ENCODE data around the gene BTNL8.

BTNL8 gene, protein sequence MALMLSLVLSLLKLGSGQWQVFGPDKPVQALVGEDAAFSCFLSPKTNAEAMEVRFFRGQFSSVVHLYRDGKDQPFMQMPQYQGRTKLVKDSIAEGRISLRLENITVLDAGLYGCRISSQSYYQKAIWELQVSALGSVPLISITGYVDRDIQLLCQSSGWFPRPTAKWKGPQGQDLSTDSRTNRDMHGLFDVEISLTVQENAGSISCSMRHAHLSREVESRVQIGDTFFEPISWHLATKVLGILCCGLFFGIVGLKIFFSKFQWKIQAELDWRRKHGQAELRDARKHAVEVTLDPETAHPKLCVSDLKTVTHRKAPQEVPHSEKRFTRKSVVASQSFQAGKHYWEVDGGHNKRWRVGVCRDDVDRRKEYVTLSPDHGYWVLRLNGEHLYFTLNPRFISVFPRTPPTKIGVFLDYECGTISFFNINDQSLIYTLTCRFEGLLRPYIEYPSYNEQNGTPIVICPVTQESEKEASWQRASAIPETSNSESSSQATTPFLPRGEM

DNA sequence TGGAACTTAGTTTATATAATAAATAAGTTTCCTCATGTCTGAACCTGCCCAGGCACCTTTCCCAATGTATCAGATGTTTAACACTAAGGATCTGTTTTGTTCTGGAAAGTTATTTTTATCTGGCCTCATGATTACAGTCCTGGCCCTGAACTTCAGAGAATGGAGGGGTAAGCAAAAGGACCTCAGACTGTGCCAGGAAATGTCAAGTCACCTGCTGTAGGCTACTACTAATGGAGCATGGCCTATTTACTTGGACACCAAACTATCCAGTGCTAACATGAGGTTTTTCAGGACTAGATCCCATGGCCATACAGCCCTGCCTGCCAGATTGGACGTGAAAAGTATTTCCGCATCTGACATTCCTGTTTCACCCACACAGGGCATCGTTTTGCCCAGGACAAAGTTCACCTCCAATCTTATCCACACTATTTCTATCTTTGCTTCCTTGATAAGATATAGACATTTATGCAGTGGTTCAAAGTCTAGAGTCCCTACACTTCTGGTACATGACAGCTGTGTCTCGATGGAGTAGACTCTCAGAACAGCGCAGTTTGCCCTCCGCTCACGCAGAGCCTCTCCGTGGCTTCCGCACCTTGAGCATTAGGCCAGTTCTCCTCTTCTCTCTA lies at the start of gene BTNL8:
BTNL8 (plus strand) TSS at position 539 of the 626 bp plus-strand sequence. CDS start 152 bp downstream, outside the sequence.
- H3K4me3 ChIP-seq (ENCODE audit: low read length), result no peak within 1 kb of the TSS
- TF ChIP-seq CTCF (conservative IDR thresholded peaks at IDR 0.05; ENCODE audit: low read depth, low read length), result no peak
- DNase-seq (ENCODE audit: low read depth), result no peak

GRCh38 chr5:180849827-180850226 lies 49.1 kb upstream of the BTNL8 start:
- no peak overlapping the region for H3K4me3 ChIP-seq (ENCODE audit: low read length)
- no peak for DNase-seq (ENCODE audit: low read depth)
- no peak for TF ChIP-seq CTCF (conservative IDR thresholded peaks at IDR 0.05; ENCODE audit: low read depth, low read length)

- no peak for DNase-seq (ENCODE audit: low read depth)
- TF ChIP-seq CTCF (conservative IDR thresholded peaks at IDR 0.05; ENCODE audit: low read depth, low read length), result no peak
- H3K4me3 ChIP-seq (ENCODE audit: low read length), result no peak overlapping the region
These were observed 48.4 kb upstream of the BTNL8 start for GRCh38 chr5:180850434-180851078.

GRCh38 chr5:180852495-180852894 lies 46.5 kb upstream of the BTNL8 start:
- no peak overlapping the region for H3K4me3 ChIP-seq (ENCODE audit: low read length)
- no peak for DNase-seq (ENCODE audit: low read depth)
- TF ChIP-seq CTCF (conservative IDR thresholded peaks at IDR 0.05; ENCODE audit: low read depth, low read length), result no peak

DNA sequence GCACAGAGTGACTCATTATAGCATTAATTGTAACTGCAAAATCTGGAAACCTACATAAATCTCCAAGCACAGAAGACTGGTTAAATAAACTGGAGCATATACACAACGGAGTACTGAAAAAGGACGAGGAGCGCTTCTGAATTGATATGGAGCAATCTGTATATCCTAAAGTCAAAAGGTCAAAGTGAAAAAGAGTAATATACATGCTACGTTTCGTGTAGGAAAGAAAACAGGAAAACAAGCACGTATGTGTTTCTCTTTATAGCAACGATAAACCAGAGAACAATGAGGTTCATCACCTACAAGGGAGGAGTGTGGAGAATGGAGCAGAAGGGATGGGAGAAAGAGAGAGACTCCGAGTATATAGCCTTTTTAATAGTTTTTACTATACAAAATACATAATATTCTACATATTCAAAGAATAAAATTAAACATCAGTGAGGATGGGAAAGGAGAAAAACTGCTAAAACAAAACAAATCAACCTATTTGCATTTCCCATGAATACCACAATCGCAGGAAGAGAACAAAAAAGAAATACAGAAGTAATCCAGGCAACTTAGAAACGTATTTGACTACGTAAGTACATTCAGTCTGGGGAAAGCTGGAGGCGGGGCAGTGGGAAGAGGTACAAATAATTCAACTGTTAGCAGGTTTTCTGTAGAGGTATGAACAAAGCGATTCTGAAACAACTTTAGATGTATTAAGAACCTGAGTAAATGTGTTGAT lies 45.7 kb upstream of the BTNL8 start:
- TF ChIP-seq CTCF (conservative IDR thresholded peaks at IDR 0.05; ENCODE audit: low read depth, low read length), result no peak
- H3K4me3 ChIP-seq (ENCODE audit: low read length), result no peak overlapping the region

DNA sequence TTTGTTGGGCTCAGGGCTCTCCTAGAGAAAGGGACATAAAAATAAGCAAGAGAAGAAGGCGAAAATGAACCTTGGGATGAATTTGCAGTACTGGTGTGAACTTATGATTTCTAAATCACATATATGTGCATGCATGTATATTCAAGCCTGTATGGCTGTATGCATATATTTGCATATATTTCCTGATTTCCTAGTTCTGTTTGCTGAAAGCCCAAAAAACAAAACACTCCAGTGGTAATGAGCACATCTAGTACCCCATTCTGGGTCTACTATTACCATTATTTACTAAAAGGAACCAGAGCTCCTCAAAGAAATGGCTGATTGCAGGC lies 45.1 kb upstream of the BTNL8 start:
- no peak for TF ChIP-seq CTCF (conservative IDR thresholded peaks at IDR 0.05; ENCODE audit: low read depth, low read length)

More for the DNA sequence above, 45.7 kb upstream of the BTNL8 start:
- no peak for DNase-seq (ENCODE audit: low read depth)

More for the DNA sequence above, 45.1 kb upstream of the BTNL8 start:
- no peak for DNase-seq (ENCODE audit: low read depth)
- no peak overlapping the region for H3K4me3 ChIP-seq (ENCODE audit: low read length)

Data from retinal pigment epithelial cell (primary cell).